Endothelial cell of umbilical vein (primary cell): ENCODE results near the gene EXOSC2. TPM values are rescaled to one million over a fixed set of nuclear protein-coding genes. Genes with fewer than 3 reads are reported as not detected.

Experiments
- BruUV-seq: library from RNA; stranded (reverse); fragments of 400-500 nt; replicated peaks from 2 replicates; lab custom pipeline; 2021; lab: Mats Ljungman, UMichigan
- CTCF ChIA-PET: fragments of 300-600, 350-600 bp; sonication (Branson Sonifier 250); formaldehyde crosslinking; loops from one replicate; lab custom pipeline; 2021; ENCODE audit warnings: antibody characterized with exemption, inconsistent platforms; lab: Charles Lee
- POLR2A ChIA-PET: fragments of 300-600, 350-600 bp; sonication (Branson Sonifier 250); formaldehyde crosslinking; loops from one replicate; lab custom pipeline; 2021; ENCODE audit warnings: antibody characterized with exemption, inconsistent platforms; lab: Charles Lee
- DNase-seq: peaks from one replicate; pipeline ENCODE4 v3.0.0-alpha.2; 2011; ENCODE audit warnings: low read depth, low spot score
- FAIRE-seq: peaks from 2 replicates; lab custom pipeline; 2011; peaks lifted over from hg19 to GRCh38; lab: Jason Lieb, UNC
- H2AFZ ChIP-seq: 2 replicates; pipeline ENCODE4 v1.6.0; 2012; ENCODE audit warnings: low read depth, low read length, control low read depth, inconsistent platforms
- H3K27ac ChIP-seq: 2 replicates; pipeline ENCODE4 v1.5.1; 2011; ENCODE audit warnings: low read depth, mild to moderate bottlenecking, control low read depth, low read length, moderate library complexity; ENCODE audit not compliant: insufficient read depth
- H3K27me3 ChIP-seq, 2 experiments: 2 replicates each; pipeline versions ENCODE4 v1.6.0 to v1.6.1; 2011; ENCODE audit warnings: low read length in 2 of 2, mixed read lengths in 1 of 2; ENCODE audit not compliant: control insufficient read depth in 2 of 2, insufficient read depth in 2 of 2
- H3K36me3 ChIP-seq, 2 experiments: 2 replicates in 1 of 2; 3 replicates in 1 of 2; pipeline ENCODE4 v1.5.1; 2011; ENCODE audit warnings: low read length in 2 of 2, mild to moderate bottlenecking in 1 of 2, moderate library complexity in 1 of 2; ENCODE audit not compliant: control insufficient read depth in 2 of 2, insufficient read depth in 2 of 2; ENCODE audit errors: extremely low read depth in 1 of 2
- H3K4me1 ChIP-seq: 3 replicates; pipeline ENCODE4 v1.5.1; 2011; ENCODE audit warnings: mild to moderate bottlenecking, low read length; ENCODE audit not compliant: control insufficient read depth, insufficient read depth; ENCODE audit errors: extremely low read depth
- H3K4me2 ChIP-seq: 2 replicates; pipeline ENCODE4 v1.6.1; 2011; ENCODE audit warnings: low read length, control low read depth, mixed read lengths; ENCODE audit not compliant: insufficient read depth
- H3K4me3 ChIP-seq, 3 experiments: fragments of 200-600 bp in 1 of 3; sonication (generic), shearing (Covaris generic) in 1 of 3; replicated peaks in 1 of 3; 2 replicates each; pipeline ENCODE4 v1.5.1; 2011 to 2016; ENCODE audit warnings: control low read depth in 3 of 3, low read length in 3 of 3, mild to moderate bottlenecking in 2 of 3, inconsistent platforms in 1 of 3, low read depth in 1 of 3, moderate library complexity in 1 of 3; ENCODE audit not compliant: insufficient read depth in 1 of 3
- H3K79me2 ChIP-seq: 2 replicates; pipeline ENCODE4 v1.6.0; 2012; ENCODE audit warnings: low read length, inconsistent platforms; ENCODE audit not compliant: control insufficient read depth, insufficient read depth
- H3K9ac ChIP-seq: replicated peaks from 2 replicates; pipeline ENCODE3; 2011; ENCODE audit warnings: low read length, control low read depth; ENCODE audit not compliant: insufficient read depth; ENCODE audit errors: extremely low read depth
- H3K9me1 ChIP-seq: replicated peaks from 3 replicates; pipeline ENCODE4 v1.6.0; 2011; ENCODE audit warnings: mild to moderate bottlenecking, low read length; ENCODE audit not compliant: control insufficient read depth, insufficient read depth; ENCODE audit errors: extremely low read depth
- H3K9me3 ChIP-seq: replicated peaks from 2 replicates; pipeline ENCODE4 v1.5.1; 2012; ENCODE audit warnings: low read length, inconsistent platforms; ENCODE audit not compliant: control insufficient read depth, insufficient read depth
- H4K20me1 ChIP-seq: replicated peaks from 2 replicates; pipeline ENCODE3; 2011; ENCODE audit warnings: mild to moderate bottlenecking, low read length; ENCODE audit not compliant: control insufficient read depth, insufficient read depth; ENCODE audit errors: extremely low read depth
- JUN ChIP-seq: IDR thresholded peaks from 2 replicates; pipeline ENCODE4 v1.6.1; 2011; ENCODE audit warnings: borderline replicate concordance, low read depth; ENCODE audit not compliant: insufficient read length, insufficient read depth
- MYC ChIP-seq: IDR thresholded peaks from one replicate; pipeline ENCODE4 v1.6.1; 2011; ENCODE audit warnings: mild to moderate bottlenecking, low read depth, low read length
- POLR2A ChIP-seq: IDR thresholded peaks from 2 replicates; pipeline ENCODE4 v1.6.1; 2012; ENCODE audit warnings: low read depth, mild to moderate bottlenecking, control low read depth, low read length
- dilution Hi-C: fragments of 300-500 bp; cut with MboI; formaldehyde crosslinking; loops from one replicate; pipeline ENCODE4 v1.15.0; 2019; ENCODE audit warnings: low sequenced_read_pairs; ENCODE audit not compliant: extremely low pct_ligation_motif_present
- intact Hi-C: fragments of 100-400 bp; cut with micrococcal nuclease; formaldehyde crosslinking; loops from one replicate; pipeline ENCODE4 v1.10.0; 2022
- polyA plus RNA-seq, 4 experiments: library from polyadenylated mRNA; depleted of rRNA in 3 of 4; stranded (reverse) in 3 of 4; unstranded in 1 of 4; fragments of >200 nt; gene quantifications; 2 replicates each; pipeline versions ENCODE4 v1.2.1 to v1.2.3, GENCODE V29; 2011 to 2012; ENCODE audit warnings: missing spikeins in 1 of 4
- total RNA-seq: library from RNA; stranded (reverse); gene quantifications from 2 replicates; pipeline ENCODE4 v1.2.3, GENCODE V29; 2021
- TF ChIP-seq, protein P1 (sequence below), 2 donors: IDR thresholded peaks; 1 replicate in 1 of 2; 2 replicates in 1 of 2; pipeline ENCODE4 v1.5.1; 2011; ENCODE audit warnings: low read length in 2 of 2, mild to moderate bottlenecking in 2 of 2, moderate library complexity in 2 of 2, control low read depth in 1 of 2, inconsistent platforms in 1 of 2, low read depth in 1 of 2; ENCODE audit not compliant: insufficient read depth in 1 of 2; ENCODE audit errors: extremely low read depth in 1 of 2

EXOSC2 gene
- total and polyA plus RNA-seq, 2 donors (not counting 3 experiments of a cell fraction or from before 2014, with no cell fraction given) = 25.5 to 44.4 TPM

DNA sequence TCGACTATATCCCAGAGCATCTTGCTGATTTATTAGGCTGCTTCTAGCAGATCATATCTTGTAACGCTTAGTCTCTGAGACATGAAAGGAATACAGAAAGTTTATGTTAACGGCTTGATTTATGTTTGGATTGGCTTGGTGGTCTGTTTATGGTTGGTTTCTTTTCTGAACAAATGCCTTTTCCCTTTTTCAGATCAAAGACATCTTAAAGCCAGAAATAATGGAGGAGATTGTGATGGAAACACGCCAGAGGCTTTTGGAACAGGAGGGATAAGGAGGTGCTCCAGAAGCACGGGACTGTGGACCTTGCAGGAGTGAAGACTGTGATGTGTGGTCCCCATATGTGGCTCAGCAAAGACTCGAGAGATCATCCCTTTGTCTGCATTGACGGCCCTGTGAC is 9.9 kb downstream of the EXOSC2 start:
- intact Hi-C loops = no loop called here
- Histone ChIP-seq H3K27me3 (no peaks in the 10 kb centered on the region), H3K9me1 (no peaks in the 10 kb centered on the region), H3K4me3 (no peak overlapping the region), H3K4me1 (peaks cover 2% of the 10 kb centered on the region), H4K20me1 (no peaks in the 10 kb centered on the region), H3K79me2 (peaks cover 12% of the 10 kb centered on the region), H3K27ac (no peak overlapping the region), H3K36me3 (peaks cover 30 to 32% of the 10 kb centered on the region in 2 experiments), H3K4me2 (no peak overlapping the region), H3K9me3 (no peaks in the 10 kb centered on the region), H3K9ac (no peak overlapping the region), H2AFZ (no peak overlapping the region)
- no peak for DNase-seq
- dilution Hi-C loops = no loop called here
- ChIA-PET POLR2A (no interaction called here), CTCF (interaction anchor here (4.0 to 13.9 kb wide), 2 partner anchors 162 to 295 kb away, joined by 11 to 327 read pairs; no protein-coding TSS in a partner anchor)
- no peak for TF ChIP-seq MYC
- BruUV-seq = no TSS peak
- FAIRE-seq = no peak

DNA sequence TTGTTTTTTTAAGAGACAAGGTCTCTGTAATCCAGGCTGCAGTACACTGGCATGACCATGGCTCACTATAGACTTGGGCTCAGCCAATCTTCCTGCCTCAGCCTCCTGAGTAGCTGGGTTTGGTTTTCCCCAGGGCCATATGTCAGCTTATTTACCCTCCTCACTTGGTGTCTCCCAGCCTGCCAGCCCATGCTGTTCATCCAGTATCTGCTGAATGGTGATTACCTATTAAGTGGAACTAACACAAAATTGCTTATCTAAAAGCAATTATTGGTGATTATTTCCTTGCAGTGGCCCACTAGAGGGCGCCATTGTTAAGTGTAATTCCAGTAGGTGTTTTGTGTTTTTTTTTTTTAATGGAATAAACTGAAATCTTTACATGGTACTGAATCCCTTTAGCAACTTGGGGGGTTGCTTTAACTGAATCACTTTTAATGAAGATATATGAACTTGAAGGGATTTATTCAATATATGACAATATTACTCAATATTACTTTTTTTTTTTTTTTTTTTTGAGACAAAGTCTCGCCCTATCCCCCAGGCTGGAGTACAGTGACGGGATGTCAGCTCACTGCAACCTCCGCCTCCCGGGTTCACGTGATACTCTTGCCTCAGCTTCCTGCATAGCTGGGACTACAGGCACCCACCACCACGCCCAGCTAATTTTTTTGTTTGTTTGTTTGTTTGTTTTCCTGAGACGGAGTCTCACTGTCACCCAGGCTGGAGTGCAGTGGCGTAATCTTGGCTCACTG is 13.8 kb downstream of the EXOSC2 start:
- Histone ChIP-seq H3K27me3 (no peaks in the 10 kb centered on the region), H3K36me3 (peaks cover 12 to 20% of the 10 kb centered on the region in 2 experiments), H3K9me3 (no peaks in the 10 kb centered on the region), H3K27ac (no peak overlapping the region), H4K20me1 (no peaks in the 10 kb centered on the region), H2AFZ (no peak overlapping the region), H3K9me1 (no peaks in the 10 kb centered on the region), H3K4me1 (no peaks in the 10 kb centered on the region), H3K4me2 (no peak overlapping the region), H3K4me3 (no peak overlapping the region), H3K79me2 (peaks cover 2% of the 10 kb centered on the region), H3K9ac (no peak overlapping the region)
- no TSS peak for BruUV-seq
- POLR2A ChIA-PET = interaction anchor here (1.0 kb wide), 1 partner anchor 151 kb away, joined by 3 read pairs; no protein-coding TSS in a partner anchor
- dilution Hi-C loops (no loop called here), intact Hi-C loops (loop anchor here (1.0 kb wide), 3 partner anchors 64 to 234 kb away; no protein-coding TSS in a partner anchor)
- CTCF ChIA-PET = interaction anchor here (0.7 to 13.9 kb wide), 20 partner anchors 8 to 339 kb away, joined by 3 to 327 read pairs (median 4); partner anchors contain the start of gene EXOSC2
- FAIRE-seq = peak; percentile 72
- peak; percentile 65 for DNase-seq
- TF ChIP-seq JUN (no peak), POLR2A (no peak)
- TF ChIP-seq, protein P1, sequence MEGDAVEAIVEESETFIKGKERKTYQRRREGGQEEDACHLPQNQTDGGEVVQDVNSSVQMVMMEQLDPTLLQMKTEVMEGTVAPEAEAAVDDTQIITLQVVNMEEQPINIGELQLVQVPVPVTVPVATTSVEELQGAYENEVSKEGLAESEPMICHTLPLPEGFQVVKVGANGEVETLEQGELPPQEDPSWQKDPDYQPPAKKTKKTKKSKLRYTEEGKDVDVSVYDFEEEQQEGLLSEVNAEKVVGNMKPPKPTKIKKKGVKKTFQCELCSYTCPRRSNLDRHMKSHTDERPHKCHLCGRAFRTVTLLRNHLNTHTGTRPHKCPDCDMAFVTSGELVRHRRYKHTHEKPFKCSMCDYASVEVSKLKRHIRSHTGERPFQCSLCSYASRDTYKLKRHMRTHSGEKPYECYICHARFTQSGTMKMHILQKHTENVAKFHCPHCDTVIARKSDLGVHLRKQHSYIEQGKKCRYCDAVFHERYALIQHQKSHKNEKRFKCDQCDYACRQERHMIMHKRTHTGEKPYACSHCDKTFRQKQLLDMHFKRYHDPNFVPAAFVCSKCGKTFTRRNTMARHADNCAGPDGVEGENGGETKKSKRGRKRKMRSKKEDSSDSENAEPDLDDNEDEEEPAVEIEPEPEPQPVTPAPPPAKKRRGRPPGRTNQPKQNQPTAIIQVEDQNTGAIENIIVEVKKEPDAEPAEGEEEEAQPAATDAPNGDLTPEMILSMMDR (IDR thresholded peaks at IDR 0.05; ENCODE audit: extremely low read depth in 1 of 2, insufficient read depth in 1 of 2, low read depth in 1 of 2, low read length in 2 of 2) = peak; percentile 36 to 66
